Measurements from ENCODE around the gene SPATA17. TPM values are rescaled to one million over a fixed set of nuclear protein-coding genes. Genes with fewer than 3 reads are reported as not detected.

Gene SPATA17
- total and polyA plus RNA-seq, 12 donors: 0.09 to 4.4 (median 0.56) TPM; not detected in 1

GRCh38 chr1:217770918-217771317, 139.8 kb downstream of the SPATA17 start:
- no peak for DNase-seq
- TF ChIP-seq POLR2A (IDR thresholded peaks at IDR 0.05) (no peak), CTCF (IDR thresholded peaks at IDR 0.05) (no peak)
- Histone ChIP-seq H3K9me3 (replicated peaks in 1 of 3) (no peaks in the 10 kb centered on the region), H3K27ac (no peak overlapping the region), H3K4me3 (no peak overlapping the region), H3K27me3 (no peaks in the 10 kb centered on the region), H3K4me1 (replicated peaks in 1 of 2) (no peaks in the 10 kb centered on the region), H3K36me3 (replicated peaks in 1 of 2) (no peaks in the 10 kb centered on the region)
- 76 to 87% (median 78%) methylated on average over 3 of the region's 3 CpGs for WGBS, 4 donors
- intact Hi-C loops (cut with DNase I): no loop called here

- H3K27ac ChIP-seq: no peak overlapping the region
- no peaks in the 10 kb centered on the region for H3K27me3 ChIP-seq
- no peak overlapping the region for H3K4me3 ChIP-seq
- no peaks in the 10 kb centered on the region for H3K9me3 ChIP-seq (replicated peaks in 1 of 3)
- TF ChIP-seq CTCF (IDR thresholded peaks at IDR 0.05) (no peak), POLR2A (IDR thresholded peaks at IDR 0.05) (no peak)
- no peak for DNase-seq
- WGBS, 4 donors: 88 to 94% (median 91%) methylated on average over 5 of the region's 5 CpGs
- intact Hi-C loops (cut with DNase I): no loop called here
- no peaks in the 10 kb centered on the region for H3K4me1 ChIP-seq (replicated peaks in 1 of 2)
- H3K36me3 ChIP-seq (replicated peaks in 1 of 2): no peaks in the 10 kb centered on the region
These were observed 145.5 kb downstream of the SPATA17 start for GRCh38 chr1:217776693-217777092.

- Histone ChIP-seq H3K4me1 (replicated peaks in 1 of 2) (no peaks in the 10 kb centered on the region), H3K4me3 (no peak overlapping the region), H3K27me3 (no peaks in the 10 kb centered on the region), H3K27ac (no peak overlapping the region), H3K36me3 (replicated peaks in 1 of 2) (no peaks in the 10 kb centered on the region), H3K9me3 (replicated peaks in 1 of 3) (no peaks in the 10 kb centered on the region)
- DNase-seq: no peak
- TF ChIP-seq CTCF (IDR thresholded peaks at IDR 0.05): no peak
- TF ChIP-seq POLR2A (IDR thresholded peaks at IDR 0.05): no peak
- intact Hi-C loops (cut with DNase I): no loop called here
- WGBS, 4 donors: 82 to 91% (median 86%) methylated on average over 4 of the region's 4 CpGs
These were observed 149.9 kb downstream of the SPATA17 start for GRCh38 chr1:217781056-217781455.

GRCh38 chr1:217791091-217791490, 159.9 kb downstream of the SPATA17 start:
- no peaks in the 10 kb centered on the region for H3K9me3 ChIP-seq (replicated peaks in 1 of 3)
- intact Hi-C loops (cut with DNase I): no loop called here
- H3K27me3 ChIP-seq: no peaks in the 10 kb centered on the region
- H3K4me3 ChIP-seq: no peak overlapping the region
- no peak overlapping the region for H3K27ac ChIP-seq
- H3K36me3 ChIP-seq (replicated peaks in 1 of 2): no peaks in the 10 kb centered on the region
- TF ChIP-seq POLR2A (IDR thresholded peaks at IDR 0.05) (no peak), CTCF (IDR thresholded peaks at IDR 0.05) (no peak)
- H3K4me1 ChIP-seq (replicated peaks in 1 of 2): no peaks in the 10 kb centered on the region
- 80 to 88% (median 85%) methylated on average over 2 of the region's 2 CpGs for WGBS, 4 donors
- DNase-seq: no peak

Measured in adrenal gland (tissue), 12 donors.